Stimulated activated naive CD4-positive, alpha-beta T cell treated with Interleukin-2 at 50 U/mL for 16 hours (primary cell): Measurements from ENCODE around the gene FFAR3.
"Not testable (repeated sequence)": the region's sequence is repeated elsewhere in the genome, so short reads cannot be mapped to it uniquely, and the experiment has no call there.

ENCODE experiments used
- DNase-seq: peaks from one replicate; lab custom pipeline; 2025; lab: John Stamatoyannopoulos, UW

FFAR3 gene

GRCh38 chr19:35350591-35350990 is 7.7 kb upstream of the FFAR3 start:
- no peak for DNase-seq

DNA sequence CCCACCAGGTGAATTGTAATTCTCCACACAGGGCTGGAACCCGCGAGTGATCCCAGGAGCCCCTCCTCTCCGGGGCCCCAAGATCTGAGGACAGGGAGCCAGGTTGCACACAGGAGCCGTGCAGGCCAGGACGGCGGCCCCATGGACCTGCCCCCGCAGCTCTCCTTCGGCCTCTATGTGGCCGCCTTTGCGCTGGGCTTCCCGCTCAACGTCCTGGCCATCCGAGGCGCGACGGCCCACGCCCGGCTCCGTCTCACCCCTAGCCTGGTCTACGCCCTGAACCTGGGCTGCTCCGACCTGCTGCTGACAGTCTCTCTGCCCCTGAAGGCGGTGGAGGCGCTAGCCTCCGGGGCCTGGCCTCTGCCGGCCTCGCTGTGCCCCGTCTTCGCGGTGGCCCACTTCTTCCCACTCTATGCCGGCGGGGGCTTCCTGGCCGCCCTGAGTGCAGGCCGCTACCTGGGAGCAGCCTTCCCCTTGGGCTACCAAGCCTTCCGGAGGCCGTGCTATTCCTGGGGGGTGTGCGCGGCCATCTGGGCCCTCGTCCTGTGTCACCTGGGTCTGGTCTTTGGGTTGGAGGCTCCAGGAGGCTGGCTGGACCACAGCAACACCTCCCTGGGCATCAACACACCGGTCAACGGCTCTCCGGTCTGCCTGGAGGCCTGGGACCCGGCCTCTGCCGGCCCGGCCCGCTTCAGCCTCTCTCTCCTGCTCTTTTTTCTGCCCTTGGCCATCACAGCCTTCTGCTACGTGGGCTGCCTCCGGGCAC is 6.7 kb upstream of the FFAR3 start:
- DNase-seq, result no peak

GRCh38 chr19:35352177-35352447 is 6.1 kb upstream of the FFAR3 start:
- DNase-seq, result no peak

DNA sequence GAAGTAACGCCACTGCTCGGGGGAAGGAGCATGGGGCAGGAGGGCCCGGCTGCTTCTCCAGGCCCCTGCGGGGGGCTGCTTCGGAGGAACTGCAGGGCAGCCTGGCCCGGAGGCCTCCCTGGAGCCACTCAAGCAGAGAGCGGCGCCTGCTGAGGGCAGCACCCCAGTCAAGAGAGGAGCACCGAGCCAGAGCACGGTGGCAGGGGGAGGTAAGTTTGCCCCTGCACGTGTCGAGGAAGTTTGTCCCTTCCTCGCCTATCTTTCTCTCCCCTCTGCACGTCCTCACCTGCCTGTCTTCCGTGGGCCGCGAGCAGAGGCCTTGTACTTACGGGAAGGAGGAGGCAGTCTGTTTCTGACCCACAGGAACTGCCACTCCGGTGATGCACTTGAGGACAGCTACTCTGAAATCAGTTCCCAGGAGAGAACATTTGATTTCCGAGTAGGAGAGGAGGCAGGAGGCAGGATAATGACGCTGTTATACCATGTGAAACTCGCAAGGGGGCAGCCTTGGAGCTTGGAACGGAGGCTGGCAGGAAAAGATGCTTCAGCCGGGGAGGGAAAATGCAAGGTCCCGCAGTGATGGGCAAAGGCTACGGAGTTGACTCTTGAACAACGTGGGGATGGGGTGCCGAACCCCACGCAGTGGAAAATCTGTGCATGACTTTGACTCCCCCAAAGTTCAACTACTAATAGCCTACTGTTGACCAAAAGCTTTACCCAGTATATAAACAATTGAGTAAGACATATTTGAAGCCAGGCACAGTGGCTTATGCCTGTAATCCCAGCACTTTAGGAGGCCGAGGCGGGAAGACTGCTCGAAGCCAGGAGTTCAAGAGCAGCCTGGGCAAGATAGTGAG is 5.6 kb upstream of the FFAR3 start:
- DNase-seq, result peak; percentile 64

- DNase-seq, result no peak
Observed at GRCh38 chr19:35353635-35354034, 4.6 kb upstream of the FFAR3 start.

DNA sequence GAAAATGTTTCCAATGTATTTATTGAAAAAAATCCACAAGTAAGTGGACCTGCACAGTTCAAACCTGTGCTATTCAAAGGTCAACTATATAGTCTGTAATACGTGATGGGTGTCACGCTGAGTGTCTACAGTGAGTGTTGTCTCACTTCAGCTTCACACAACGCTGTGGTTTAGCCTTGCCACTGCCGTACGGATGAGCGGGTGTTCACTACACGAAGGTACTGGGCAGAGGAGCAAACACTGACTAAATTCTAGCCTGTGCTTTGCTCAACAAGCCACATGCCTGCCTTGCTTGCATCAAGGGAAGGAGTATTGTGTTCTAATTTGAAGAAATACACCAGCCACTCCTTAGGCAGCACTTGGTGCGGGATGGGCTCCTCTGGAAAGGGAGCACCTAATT is 3.4 kb upstream of the FFAR3 start:
- DNase-seq, result no peak

DNA sequence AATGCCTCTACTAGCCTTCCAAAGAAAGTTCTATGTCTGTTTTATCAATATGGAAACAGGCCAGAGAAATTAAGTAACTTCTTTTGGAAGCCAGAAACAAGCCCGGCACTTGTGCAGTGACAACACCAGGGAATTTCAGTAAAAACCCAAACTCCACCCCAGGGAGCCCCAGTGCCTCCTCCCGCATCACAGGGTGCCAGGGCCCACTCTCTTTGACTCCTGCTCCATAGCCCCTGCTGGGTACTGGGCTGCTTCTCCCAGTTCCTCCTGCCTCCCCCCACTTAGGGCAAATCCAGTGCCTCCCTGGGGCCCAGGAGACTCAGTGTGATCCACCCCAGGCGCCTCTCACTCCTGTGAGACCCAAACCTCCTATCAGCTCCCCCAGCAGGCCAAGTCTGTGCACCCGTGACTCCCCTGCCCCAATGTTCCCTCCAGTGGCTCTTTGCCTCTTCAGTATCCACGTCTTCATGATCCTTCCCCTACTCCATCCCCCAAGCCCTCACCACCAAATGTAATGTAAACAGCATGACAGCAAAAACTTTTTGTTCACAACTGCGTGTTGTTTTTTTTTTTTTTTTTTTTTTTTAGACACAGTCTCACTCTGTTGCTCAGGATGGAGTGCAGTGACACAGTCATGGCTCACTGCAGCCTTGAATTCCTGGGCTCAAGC is 2.3 kb upstream of the FFAR3 start:
- DNase-seq, result no peak

- DNase-seq, result not testable (repeated sequence)
Observed at GRCh38 chr19:35358834-35359233, 574 bp downstream of the FFAR3 start.

DNA sequence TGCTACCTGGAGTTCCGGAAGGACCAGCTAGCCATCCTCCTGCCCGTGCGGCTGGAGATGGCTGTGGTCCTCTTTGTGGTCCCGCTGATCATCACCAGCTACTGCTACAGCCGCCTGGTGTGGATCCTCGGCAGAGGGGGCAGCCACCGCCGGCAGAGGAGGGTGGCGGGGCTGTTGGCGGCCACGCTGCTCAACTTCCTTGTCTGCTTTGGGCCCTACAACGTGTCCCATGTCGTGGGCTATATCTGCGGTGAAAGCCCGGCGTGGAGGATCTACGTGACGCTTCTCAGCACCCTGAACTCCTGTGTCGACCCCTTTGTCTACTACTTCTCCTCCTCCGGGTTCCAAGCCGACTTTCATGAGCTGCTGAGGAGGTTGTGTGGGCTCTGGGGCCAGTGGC is 1.1 kb downstream of the FFAR3 start:
- not testable (repeated sequence) for DNase-seq

- not testable (repeated sequence) for DNase-seq
Observed at GRCh38 chr19:35360081-35360480, 1.8 kb downstream of the FFAR3 start.

- DNase-seq, result no peak
Observed at GRCh38 chr19:35360880-35361420, 2.7 kb downstream of the FFAR3 start.

DNA sequence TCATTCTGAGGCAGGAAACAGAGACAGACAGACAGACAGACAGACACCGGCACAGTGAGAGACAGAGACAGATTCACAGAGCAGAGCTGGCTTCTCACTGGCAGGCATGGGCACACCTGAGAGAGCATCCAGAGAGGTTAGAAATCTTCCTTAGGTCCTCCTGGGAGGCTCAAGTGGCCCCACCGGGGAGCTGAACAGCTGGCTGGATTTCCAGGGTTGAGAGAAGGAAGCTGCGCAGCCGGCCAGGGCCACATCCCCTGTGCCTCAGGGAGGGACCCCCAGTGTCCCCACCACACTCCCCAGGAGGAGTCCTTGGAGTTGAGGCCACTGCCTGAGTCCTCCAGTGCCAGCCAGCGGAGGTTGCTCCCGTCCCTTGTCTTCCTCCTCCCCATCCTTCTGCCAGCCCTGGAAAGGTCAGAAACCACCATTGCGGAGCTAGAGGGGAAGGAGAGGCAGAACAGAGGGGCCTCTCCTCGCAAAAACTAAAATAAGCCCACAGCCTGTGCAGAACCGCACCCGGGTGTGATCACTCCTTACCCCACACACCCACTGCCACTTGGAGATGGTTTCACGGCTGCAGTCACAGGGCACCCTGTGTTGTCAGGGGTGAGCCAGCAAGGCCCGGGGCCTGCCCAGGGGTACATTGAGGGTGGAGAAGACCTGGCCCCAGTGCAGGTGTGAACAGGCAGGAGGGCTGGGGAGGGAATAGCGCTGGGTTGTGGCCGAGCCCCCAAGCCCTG is 4.2 kb downstream of the FFAR3 start:
- no peak for DNase-seq

GRCh38 chr19:35363001-35363590 is 4.8 kb downstream of the FFAR3 start:
- DNase-seq, result no peak

- DNase-seq, result no peak
Observed at GRCh38 chr19:35363711-35364425, 5.6 kb downstream of the FFAR3 start.

- no peak for DNase-seq
Observed at GRCh38 chr19:35365303-35365702, 7.0 kb downstream of the FFAR3 start.

DNA sequence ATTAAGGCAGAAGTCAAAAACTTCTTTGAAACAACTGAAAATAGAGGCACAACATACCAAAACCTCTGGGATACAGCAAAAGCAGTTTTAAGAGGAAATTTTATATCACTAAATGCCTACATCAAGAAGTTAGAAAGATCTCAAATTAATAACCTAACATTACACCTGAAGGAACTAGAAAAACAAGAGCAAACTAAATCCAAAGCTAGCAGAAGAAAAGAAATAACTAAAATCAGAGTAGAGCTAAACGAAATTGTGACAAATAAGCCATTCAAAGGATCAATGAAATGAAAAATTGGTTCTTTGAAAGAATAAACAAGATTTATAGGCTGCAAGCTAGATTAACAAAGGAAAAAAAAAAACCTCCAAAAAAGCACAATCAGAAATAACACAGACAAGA is 10.1 kb downstream of the FFAR3 start:
- no peak for DNase-seq

GRCh38 chr19:35369522-35369921 is 11.3 kb downstream of the FFAR3 start:
- DNase-seq, result no peak

- no peak for DNase-seq
Observed at GRCh38 chr19:35370722-35371121, 12.5 kb downstream of the FFAR3 start, which contains the start of gene GPR42. TSS of gene GPR42 (plus strand) at chr19:35371068. CDS start at chr19:35371360, 292 bp downstream.

- DNase-seq, result no peak
Observed at GRCh38 chr19:35373492-35373891, 15.2 kb downstream of the FFAR3 start.

- DNase-seq, result not testable (repeated sequence)
Observed at GRCh38 chr19:35374031-35374430, 15.8 kb downstream of the FFAR3 start.
